HG02759 (cell line): ENCODE data around the gene DNAJB11.
"Not testable (repeated sequence)": the region's sequence is repeated elsewhere in the genome, so short reads cannot be mapped to it uniquely, and the experiment has no call there.

Experiments
- ATAC-seq: cut with Tn5 transposase; IDR thresholded peaks from one replicate; pipeline ENCODE4 v1.9.1; 2021; ENCODE audit warnings: mild to moderate bottlenecking, moderate library complexity; ENCODE audit not compliant: unreplicated experiment

Gene DNAJB11

DNA sequence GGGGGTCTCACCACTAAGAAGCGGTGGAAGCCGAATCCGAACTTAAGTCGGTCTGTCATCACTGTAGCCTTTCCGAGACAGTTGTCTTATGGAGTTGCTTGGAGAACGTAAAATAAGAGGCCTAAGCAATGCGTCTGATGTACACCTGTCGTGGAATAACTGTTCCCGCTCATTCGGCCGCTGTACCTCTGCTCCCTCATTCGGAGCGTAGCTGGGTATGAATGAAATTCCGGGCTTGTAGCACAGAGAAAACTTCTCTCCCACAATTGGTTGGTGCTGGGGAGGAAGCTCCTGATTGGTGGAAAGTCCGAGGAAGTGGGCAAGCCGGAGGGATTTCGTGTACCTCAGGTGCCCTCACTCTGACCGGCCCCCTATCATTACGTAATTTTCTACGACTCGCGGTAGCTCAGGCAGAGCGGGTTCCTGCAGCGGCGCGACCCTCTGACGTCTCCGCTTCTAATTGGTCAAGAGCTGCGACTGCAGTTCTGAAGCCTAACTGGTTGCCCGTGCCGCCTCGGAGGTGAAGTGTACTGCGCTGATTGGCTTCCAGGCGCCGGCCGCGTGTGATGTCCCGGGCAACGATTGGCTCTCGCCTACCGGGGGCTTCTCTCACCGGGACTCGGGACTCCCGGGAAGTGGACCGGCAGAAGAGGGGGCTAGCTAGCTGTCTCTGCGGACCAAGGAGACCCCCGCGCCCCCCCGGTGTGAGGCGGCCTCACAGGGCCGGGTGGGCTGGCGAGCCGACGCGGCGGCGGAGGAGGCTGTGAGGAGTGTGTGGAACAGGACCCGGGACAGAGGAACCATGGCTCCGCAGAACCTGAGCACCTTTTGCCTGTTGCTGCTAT is at the start of gene DNAJB11:
Gene DNAJB11 (plus strand): TSS at position 625 of the 845 bp plus-strand sequence. CDS start 178 bp downstream, at position 803.
- peak; percentile 87 for ATAC-seq

GRCh38 chr3:186520957-186521842 is 49.3 kb upstream of the DNAJB11 start:
- ATAC-seq = peak; percentile 67

- ATAC-seq = no peak
Observed at GRCh38 chr3:186523022-186523421, 47.5 kb upstream of the DNAJB11 start.

- ATAC-seq = no peak
Observed at GRCh38 chr3:186523434-186523833, 47.1 kb upstream of the DNAJB11 start.

DNA sequence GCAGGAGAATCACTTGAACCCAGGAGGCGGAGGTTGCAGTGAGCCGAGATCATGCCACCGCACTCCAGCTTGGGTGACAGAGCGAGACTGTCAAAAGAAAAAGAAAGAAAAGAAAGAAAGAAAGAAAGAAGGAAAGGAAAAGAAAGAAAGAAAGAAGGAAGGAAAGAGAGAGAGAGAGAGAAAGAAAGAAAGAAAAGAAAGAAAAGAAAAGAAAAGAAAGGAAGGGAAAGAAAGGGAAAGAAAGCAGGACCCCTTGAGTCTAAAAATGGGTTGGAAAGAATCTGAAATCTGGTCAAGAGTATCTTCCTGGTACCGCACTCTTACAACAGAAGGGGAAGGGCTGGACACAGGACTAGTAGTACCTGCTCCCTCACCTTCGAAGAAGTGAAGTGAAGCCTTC is 45.9 kb upstream of the DNAJB11 start:
- no peak for ATAC-seq

- peak; percentile 25 for ATAC-seq
Observed at GRCh38 chr3:186525369-186526255, 44.9 kb upstream of the DNAJB11 start.

DNA sequence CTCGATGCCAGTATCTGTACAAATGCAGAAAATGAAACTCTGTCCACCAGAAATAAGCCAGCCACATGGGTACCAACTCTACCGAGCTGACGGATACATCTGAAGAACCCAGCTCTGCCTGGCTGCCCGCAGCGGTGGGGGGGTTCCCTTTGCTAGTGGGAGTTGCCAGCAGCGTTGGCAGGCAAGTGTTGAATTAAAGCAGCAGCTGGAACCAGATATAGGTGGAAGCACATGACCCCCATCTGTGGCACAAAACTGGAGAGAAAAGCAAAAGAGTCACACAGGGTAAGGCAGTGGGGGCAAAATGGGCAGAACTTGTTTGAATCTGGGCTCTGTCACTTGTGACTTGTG is 44.3 kb upstream of the DNAJB11 start:
- ATAC-seq = peak; percentile 47

DNA sequence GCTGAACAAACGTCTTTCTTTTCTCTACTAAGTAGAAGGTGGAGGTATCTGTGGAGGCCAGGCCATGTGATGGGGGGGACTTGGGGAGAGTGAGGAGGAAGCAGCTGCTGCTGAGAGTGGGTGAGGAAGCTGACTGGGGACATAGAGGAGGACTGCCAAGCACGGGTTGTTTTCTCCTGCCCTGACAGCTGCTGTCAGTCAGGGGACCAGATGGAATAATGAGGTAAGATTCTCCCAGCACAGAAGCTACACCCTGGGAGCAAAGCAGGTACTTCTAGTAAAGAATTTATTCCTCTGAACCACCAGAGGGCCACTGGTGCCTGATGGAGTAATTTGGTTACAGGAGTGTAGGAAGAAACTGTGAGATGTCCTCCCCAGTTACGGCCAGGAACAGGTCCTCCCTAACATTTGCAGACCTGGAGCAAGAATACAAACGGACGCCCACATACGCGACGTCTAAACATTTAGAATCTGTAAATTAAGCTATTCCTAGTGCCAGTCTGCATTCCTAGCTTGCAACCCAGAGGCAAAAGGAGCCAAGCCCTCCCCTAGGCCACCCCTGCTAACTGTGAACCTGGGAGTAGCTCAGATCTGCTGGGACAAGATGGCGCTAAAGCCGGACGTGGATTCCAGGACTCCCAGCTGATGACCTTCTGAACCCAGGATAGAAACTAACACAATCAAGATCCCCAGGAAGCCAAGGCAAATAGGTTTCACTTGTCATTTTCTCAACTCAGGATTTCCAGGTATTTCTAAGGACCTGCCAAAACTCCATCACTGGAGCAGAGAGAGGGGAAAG is 41.1 kb upstream of the DNAJB11 start:
- no peak for ATAC-seq

- no peak for ATAC-seq
Observed at GRCh38 chr3:186530415-186530814, 40.1 kb upstream of the DNAJB11 start.

GRCh38 chr3:186531694-186532093 is 38.8 kb upstream of the DNAJB11 start:
- ATAC-seq = not testable (repeated sequence)

GRCh38 chr3:186532598-186533072 is 37.9 kb upstream of the DNAJB11 start:
- peak; percentile 68 for ATAC-seq

GRCh38 chr3:186534113-186534669 is 36.3 kb upstream of the DNAJB11 start:
- peak; percentile 80 for ATAC-seq

DNA sequence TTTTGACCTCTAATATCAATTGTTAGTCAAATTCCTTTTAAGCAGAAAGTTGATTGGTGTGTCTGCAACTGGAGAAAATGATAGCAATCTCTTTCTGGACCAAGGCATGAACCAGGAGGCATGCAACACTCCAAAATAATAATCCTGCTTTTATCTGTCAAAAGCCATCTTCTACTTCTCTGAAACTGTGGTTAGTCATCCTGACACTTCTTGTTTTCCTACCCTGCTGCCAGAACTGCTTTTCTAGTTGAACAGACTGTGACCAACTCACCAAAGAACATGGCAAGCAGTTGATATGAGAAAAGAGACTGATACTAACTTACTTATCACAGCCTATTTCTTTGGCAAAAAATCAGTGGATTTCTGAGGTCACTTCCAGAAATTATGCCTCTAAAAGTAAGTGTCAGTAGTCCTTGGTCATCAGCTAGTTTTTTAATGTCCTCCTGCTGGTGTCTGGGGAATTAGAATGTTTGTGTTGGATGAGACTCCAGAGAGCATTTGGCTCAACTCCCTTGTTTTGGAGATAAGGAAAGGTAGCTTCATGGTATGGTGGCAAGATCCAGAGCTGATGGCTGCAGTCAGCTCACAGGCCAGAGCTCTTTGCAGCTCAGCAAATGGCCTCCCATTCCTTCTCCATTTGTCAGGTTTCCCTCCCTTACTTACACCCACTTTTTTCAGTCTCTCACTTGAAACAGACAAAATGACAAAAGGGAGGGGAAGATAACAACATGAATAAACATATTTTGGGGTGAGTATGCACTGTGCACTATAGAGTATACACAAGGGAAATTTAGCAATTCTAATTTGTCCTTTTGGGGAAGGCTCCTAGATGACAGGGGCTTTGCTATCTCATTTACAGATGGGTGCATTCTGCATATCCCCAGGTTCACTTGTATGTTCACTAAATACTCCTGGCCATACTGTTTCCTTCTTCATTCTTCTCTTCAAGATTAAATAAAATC is 33.4 kb upstream of the DNAJB11 start:
- ATAC-seq = no peak

GRCh38 chr3:186538779-186539178 is 31.7 kb upstream of the DNAJB11 start:
- no peak for ATAC-seq

DNA sequence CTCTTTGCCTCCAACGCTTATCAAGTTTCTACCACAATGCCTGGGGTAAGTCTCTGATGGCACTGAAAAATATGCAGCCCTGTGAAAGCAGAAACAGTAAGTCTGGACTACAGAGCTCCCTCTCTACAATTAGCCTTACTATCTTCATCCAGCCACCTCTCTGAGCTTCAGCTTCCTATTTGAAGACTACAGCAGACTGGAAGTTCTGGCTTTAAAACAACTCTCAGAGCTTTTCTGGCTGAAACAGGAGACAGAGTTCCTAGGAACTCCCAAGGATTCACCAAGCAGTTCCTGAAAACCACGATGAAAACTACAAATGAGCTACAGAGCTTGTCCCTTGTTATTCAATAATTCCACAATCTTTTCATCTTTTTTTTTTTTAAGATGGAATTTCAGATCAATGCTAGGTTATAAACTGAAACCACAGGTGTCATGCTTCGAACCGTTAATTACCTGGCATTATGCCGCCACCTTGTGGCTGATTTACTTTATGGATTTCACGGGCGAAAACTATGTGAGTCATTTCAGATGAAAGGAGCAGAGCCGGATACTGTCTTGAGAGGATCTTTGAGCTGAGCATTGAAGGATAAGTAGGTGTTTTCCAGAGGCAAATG is 30.2 kb upstream of the DNAJB11 start:
- peak; percentile 74 for ATAC-seq

GRCh38 chr3:186540835-186541226 is 29.7 kb upstream of the DNAJB11 start:
- ATAC-seq = peak; percentile 9

DNA sequence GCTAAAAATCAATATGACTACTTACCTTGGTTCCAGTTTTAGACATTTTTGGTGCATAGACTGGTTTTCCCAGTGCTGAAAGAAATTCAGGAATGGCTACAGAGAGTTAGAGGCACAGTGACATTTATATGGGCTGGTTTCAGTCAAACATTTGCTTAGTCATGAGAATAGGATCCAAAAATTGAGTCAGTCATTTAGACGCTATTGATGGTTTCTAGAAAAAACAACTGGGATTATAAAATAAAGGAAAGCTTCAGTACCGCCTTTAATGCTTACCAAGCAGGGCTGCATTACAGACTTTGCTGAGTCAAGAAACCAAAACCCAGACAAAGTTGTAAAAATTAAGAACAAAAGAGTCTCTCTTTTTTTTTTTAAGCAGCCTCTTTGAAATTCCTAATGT is 26.2 kb upstream of the DNAJB11 start, which contains the start of gene CRYGS:
Gene CRYGS (minus strand): TSS at position 100 of the 400 bp plus-strand sequence. CDS start 54 bp downstream, at position 46.
- ATAC-seq = no peak

- no peak for ATAC-seq
Observed at GRCh38 chr3:186549497-186549896, 21.0 kb upstream of the DNAJB11 start.
